AG04450 (cell line): ENCODE data around the gene TGDS. TPM values are rescaled to one million over a fixed set of nuclear protein-coding genes. Genes with fewer than 3 reads are reported as not detected.
"Not testable (repeated sequence)": the region's sequence is repeated elsewhere in the genome, so short reads cannot be mapped to it uniquely, and the experiment has no call there.

Source experiments
- CTCF ChIA-PET: fragments of 300-600, 350-600 bp; formaldehyde crosslinking; extraction: SDS; loops from one replicate; lab custom pipeline; 2022; ENCODE audit warnings: antibody characterized with exemption, inconsistent platforms; lab: Charles Lee
- POLR2A ChIA-PET: fragments of 350-600 bp; formaldehyde crosslinking; extraction: SDS; loops from one replicate; lab custom pipeline; 2021; ENCODE audit warnings: antibody characterized with exemption, inconsistent platforms; lab: Yijun Ruan, JAX
- DNase-seq: peaks from one replicate; pipeline ENCODE4 v3.0.0-alpha.2; 2011; ENCODE audit warnings: low read depth, low spot score
- H3K27ac ChIP-seq: one replicate; pipeline ENCODE4 v1.5.1; 2012; ENCODE audit warnings: low read depth, low read length, control low read depth
- H3K27me3 ChIP-seq: one replicate; pipeline ENCODE4 v1.6.0; 2012; ENCODE audit warnings: low read length; ENCODE audit not compliant: control insufficient read depth, insufficient read depth
- H3K4me3 ChIP-seq: 2 replicates; pipeline ENCODE4 v1.5.1; 2011; ENCODE audit warnings: mild to moderate bottlenecking, low read depth, low read length, control low read depth
- H3K9me3 ChIP-seq: 2 replicates; pipeline ENCODE4 v1.5.1; 2012; ENCODE audit warnings: low read length; ENCODE audit not compliant: control insufficient read depth, insufficient read depth
- CTCF ChIP-seq: IDR thresholded peaks from 2 replicates; pipeline ENCODE4 v1.5.1; 2011; ENCODE audit warnings: low read depth, low read length, control low read depth, inconsistent platforms
- polyA minus RNA-seq: library from RNA; depleted of rRNA, polyadenylated mRNA; stranded (reverse); fragments of >200 nt; gene quantifications from 2 replicates; pipeline ENCODE4 v1.2.3, GENCODE V29; 2011; rRNA and poly(A)+ RNA removed
- polyA plus RNA-seq: library from polyadenylated mRNA; depleted of rRNA; stranded (reverse); fragments of >200 nt; gene quantifications from 2 replicates; pipeline ENCODE4 v1.2.3, GENCODE V29; 2011; rRNA removed

TGDS gene, protein sequence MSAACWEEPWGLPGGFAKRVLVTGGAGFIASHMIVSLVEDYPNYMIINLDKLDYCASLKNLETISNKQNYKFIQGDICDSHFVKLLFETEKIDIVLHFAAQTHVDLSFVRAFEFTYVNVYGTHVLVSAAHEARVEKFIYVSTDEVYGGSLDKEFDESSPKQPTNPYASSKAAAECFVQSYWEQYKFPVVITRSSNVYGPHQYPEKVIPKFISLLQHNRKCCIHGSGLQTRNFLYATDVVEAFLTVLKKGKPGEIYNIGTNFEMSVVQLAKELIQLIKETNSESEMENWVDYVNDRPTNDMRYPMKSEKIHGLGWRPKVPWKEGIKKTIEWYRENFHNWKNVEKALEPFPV
- polyA plus RNA-seq (14.7 and 21.7 TPM in 2 replicates), polyA minus RNA-seq (8.0 and 8.4 TPM in 2 replicates)

- POLR2A ChIA-PET, result interaction anchor here (0.6 to 1.8 kb wide), 6 partner anchors 10 to 1260 kb away, joined by 3 to 21 read pairs (median 5); no protein-coding TSS in a partner anchor
These were observed at the start of gene TGDS for GRCh38 chr13:94595950-94596574. Gene TGDS, minus strand, starts transcription at chr13:94596152. Its CDS starts 16 bp downstream, at chr13:94596136.

DNA sequence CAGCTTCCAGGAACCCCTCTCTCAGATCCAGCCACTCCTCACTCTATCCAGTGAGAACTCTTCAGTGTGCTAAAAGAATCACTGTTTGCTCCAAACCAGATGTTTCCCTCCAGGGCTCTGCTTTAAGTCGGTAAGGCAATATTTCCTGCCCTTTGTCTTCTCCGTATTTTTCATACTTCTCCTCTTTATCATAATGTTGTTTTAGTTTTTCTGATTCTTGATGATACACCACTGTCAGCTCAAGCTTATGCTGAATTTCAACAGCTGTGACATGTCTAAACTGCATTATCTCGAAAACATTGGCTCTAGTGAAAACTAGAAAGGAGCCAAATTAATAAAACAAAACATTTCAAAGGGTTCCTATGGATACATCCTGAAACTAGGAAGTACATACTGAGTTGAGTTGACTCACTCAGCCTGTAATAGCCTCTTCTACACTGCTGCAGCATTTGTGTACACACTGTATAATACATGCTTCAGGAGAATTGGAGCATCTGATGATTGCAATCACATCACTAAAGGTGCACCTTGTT is 45.5 kb upstream of the TGDS start:
- peak overlapping the region; percentile 23 for H3K4me3 ChIP-seq
- no peak for TF ChIP-seq CTCF
- H3K27me3 ChIP-seq, result no peaks in the 10 kb centered on the region
- DNase-seq, result peak; percentile 67
- CTCF ChIA-PET, result interaction anchor here (0.9 to 1.7 kb wide), 3 partner anchors 15 to 33 kb away, joined by 3 to 9 read pairs (median 4); no protein-coding TSS in a partner anchor
- POLR2A ChIA-PET, result interaction anchor here (0.7 kb wide), 1 partner anchor 12 kb away, joined by 3 read pairs; no protein-coding TSS in a partner anchor
- H3K9me3 ChIP-seq, result no peaks in the 10 kb centered on the region
- peak overlapping the region; percentile 87 for H3K27ac ChIP-seq

More at GRCh38 chr13:94595950-94596574, at the start of gene TGDS:
- H3K27ac ChIP-seq, result peak within 1 kb of the TSS; percentile 68
- CTCF ChIA-PET, result no interaction called here
- H3K9me3 ChIP-seq, result no peaks in the 10 kb centered on the region
- DNase-seq, result peak; percentile 74
- no peak for TF ChIP-seq CTCF
- no peaks in the 10 kb centered on the region for H3K27me3 ChIP-seq
- peak within 1 kb of the TSS; percentile 74 for H3K4me3 ChIP-seq

DNA sequence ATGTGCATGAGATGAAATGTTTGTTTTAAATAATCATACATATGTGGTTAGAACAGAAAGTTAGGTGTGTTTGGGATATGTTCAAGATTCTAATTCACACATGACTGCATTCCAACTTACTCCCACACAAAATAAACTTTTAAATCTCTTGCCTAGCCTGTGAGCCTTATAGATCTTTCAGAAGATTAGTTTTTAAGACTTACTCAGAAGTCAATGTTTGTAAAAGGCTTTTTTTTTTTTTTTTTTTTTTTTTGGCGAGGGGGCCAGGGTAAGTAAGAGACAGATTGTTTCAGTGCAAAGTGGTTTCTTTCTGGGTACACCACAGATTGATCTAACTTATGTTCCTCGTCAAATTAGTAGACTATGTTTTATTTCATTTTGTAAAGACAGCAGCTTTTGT is 44.8 kb upstream of the TGDS start:
- Histone ChIP-seq H3K27me3 (no peaks in the 10 kb centered on the region), H3K9me3 (no peaks in the 10 kb centered on the region), H3K27ac (no peak overlapping the region), H3K4me3 (no peak overlapping the region)
- POLR2A ChIA-PET, result interaction anchor here (0.6 kb wide), 1 partner anchor 55 kb away, joined by 3 read pairs; no protein-coding TSS in a partner anchor
- no peak for DNase-seq
- no peak for TF ChIP-seq CTCF
- CTCF ChIA-PET, result no interaction called here

DNA sequence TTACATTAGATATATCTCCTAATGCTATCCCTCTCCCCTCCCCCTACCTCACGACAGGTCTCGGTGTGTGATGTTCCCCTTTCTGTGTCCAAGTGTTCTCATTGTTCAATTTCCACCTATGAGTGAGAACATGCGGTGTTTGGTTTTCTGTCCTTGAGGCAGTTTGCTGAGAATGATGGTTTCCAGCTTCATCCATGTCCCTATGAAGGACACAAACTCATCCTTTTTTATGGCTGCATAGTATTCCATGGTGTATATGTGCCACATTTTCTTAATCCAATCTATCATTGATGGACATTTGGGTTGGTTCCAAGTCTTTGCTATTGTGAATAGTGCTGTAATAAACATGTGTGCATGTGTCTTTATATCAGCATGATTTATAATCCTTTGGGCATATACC is 41.7 kb upstream of the TGDS start:
- DNase-seq, H3K4me3 ChIP-seq, CTCF ChIA-PET, H3K27me3 ChIP-seq, POLR2A ChIA-PET, H3K9me3 ChIP-seq, H3K27ac ChIP-seq: not testable (repeated sequence)

GRCh38 chr13:94636942-94637578 is 41.1 kb upstream of the TGDS start:
- H3K4me3 ChIP-seq, result no peak overlapping the region
- ChIA-PET POLR2A (no interaction called here), CTCF (interaction anchor here (0.6 to 1.5 kb wide), 3 partner anchors 17 to 57 kb away, joined by 3 to 4 read pairs (median 3); no protein-coding TSS in a partner anchor)
- no peak for TF ChIP-seq CTCF
- no peaks in the 10 kb centered on the region for H3K27me3 ChIP-seq
- no peaks in the 10 kb centered on the region for H3K9me3 ChIP-seq
- no peak overlapping the region for H3K27ac ChIP-seq
- DNase-seq, result no peak

- CTCF ChIA-PET, result interaction anchor here (0.9 to 1.5 kb wide), 2 partner anchors 16 to 19 kb away, joined by 3 to 4 read pairs; no protein-coding TSS in a partner anchor
- POLR2A ChIA-PET, DNase-seq: not testable (repeated sequence)
These were observed 40.1 kb upstream of the TGDS start for GRCh38 chr13:94636096-94636495.

More at GRCh38 chr13:94636096-94636495, 40.1 kb upstream of the TGDS start:
- not testable (repeated sequence) for H3K27ac ChIP-seq, H3K27me3 ChIP-seq, H3K4me3 ChIP-seq, H3K9me3 ChIP-seq
